ENCODE results near the gene PRKG1. TPM values are rescaled to one million over a fixed set of nuclear protein-coding genes. Genes with fewer than 3 reads are reported as not detected.
"Not testable (repeated sequence)": the region's sequence is repeated elsewhere in the genome, so short reads cannot be mapped to it uniquely, and the experiment has no call there.

PRKG1 gene
- polyA plus RNA-seq, 3 donors, result not detected

DNA sequence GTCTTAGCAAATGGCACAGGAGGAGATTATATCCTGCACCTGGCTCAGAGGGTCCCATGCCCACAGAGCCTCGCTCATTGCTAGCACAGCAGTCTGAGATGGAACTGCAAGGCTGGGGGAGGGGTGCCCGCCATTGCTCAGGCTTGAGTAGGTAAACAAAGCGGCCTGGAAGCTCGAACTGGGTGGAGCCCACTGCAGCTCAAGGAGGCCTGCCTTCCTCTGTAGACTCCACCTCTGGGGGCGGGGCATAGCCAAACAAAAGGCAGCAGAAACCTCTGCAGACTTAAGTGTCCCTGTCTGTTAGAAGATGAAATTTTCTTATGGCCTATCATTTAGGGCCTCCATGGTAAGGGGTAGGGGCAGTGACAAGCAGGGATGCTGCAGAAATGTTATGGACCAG, 207.1 kb downstream of the PRKG1 start:
- H3K36me3 Mint-ChIP-seq; H2AFZ ChIP-seq (ENCODE audit: insufficient read depth, low read depth, low read length, poor library complexity, severe bottlenecking); H3K4me3 ChIP-seq (replicated peaks in 1 of 3; ENCODE audit: low read depth in 2 of 3, low read length in 3 of 3); H3K9me3 ChIP-seq (replicated peaks in 1 of 2; ENCODE audit: control insufficient read depth in 1 of 2, insufficient read depth in 1 of 2, low read length in 2 of 2); H3K27ac ChIP-seq (ENCODE audit: low read depth in 1 of 2, low read length in 2 of 2); H3K79me2 ChIP-seq (ENCODE audit: insufficient read depth, low read length); H4K20me1 ChIP-seq (ENCODE audit: insufficient read depth, low read length); H3K27ac Mint-ChIP-seq; intact Hi-C loops (cut with micrococcal nuclease); H3K27me3 Mint-ChIP-seq (ENCODE audit: low read depth in 3 of 3); DNase-seq; H3K36me3 ChIP-seq (replicated peaks in 1 of 2; ENCODE audit: control insufficient read depth in 1 of 2, insufficient read depth in 2 of 2, low read length in 2 of 2); H3K4me1 ChIP-seq (ENCODE audit: control insufficient read depth in 1 of 2, insufficient read depth in 2 of 2, low read length in 2 of 2); H3K4me1 Mint-ChIP-seq; H3K4me2 ChIP-seq (replicated peaks; ENCODE audit: extremely low read depth, low read length, poor library complexity, severe bottlenecking); H3K4me3 Mint-ChIP-seq; H3K27me3 ChIP-seq (ENCODE audit: control insufficient read depth in 2 of 2, insufficient read depth in 2 of 2, low read length in 2 of 2); H3K9ac ChIP-seq (ENCODE audit: insufficient read depth, low read length, poor library complexity, severe bottlenecking): not testable (repeated sequence)
- peaks cover 0 to 14% (median 6%) of the 10 kb centered on the region in 7 donors for H3K9me3 Mint-ChIP-seq
- 100% methylated on average over 1 of the region's 5 CpGs for WGBS (ENCODE audit: insufficient coverage)

DNA sequence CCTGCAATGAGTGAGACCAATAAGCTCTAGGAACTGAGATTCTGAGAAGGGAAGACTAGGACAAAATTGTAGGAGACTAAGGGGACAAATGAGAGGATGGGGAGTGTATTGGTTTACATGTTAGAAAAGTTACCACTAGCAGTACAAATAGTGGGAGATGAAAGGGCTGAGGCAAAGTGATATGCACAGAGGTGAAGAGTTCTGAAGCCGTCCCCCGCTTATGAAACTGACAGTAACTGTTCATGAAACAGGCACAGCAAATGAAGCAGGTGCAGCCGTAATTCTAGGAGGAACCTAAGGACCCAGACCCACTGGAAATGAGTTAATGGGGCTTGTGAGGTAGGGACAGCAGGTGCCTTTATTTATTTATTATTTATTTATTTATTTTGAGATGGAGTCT, 211.3 kb downstream of the PRKG1 start:
- no peaks in the 10 kb centered on the region for H3K27me3 ChIP-seq (ENCODE audit: control insufficient read depth in 2 of 2, insufficient read depth in 2 of 2, low read length in 2 of 2)
- no peak overlapping the region for H3K9ac ChIP-seq (ENCODE audit: insufficient read depth, low read length, poor library complexity, severe bottlenecking)
- Mint-ChIP-seq H3K4me1 (no peaks in the 10 kb centered on the region), H3K4me3 (no peak overlapping the region), H3K9me3 (peaks cover 0 to 4% (median 0%) of the 10 kb centered on the region in 7 donors), H3K36me3 (no peaks in the 10 kb centered on the region), H3K27me3 (ENCODE audit: low read depth in 3 of 3) (peaks cover 0 to 4% (median 1%) of the 10 kb centered on the region in 3 donors), H3K27ac (no peak overlapping the region)
- DNase-seq, result no peak
- no peak overlapping the region for H2AFZ ChIP-seq (ENCODE audit: insufficient read depth, low read depth, low read length, poor library complexity, severe bottlenecking)
- H3K36me3 ChIP-seq (replicated peaks in 1 of 2; ENCODE audit: control insufficient read depth in 1 of 2, insufficient read depth in 2 of 2, low read length in 2 of 2), result no peaks in the 10 kb centered on the region
- H3K9me3 ChIP-seq (replicated peaks in 1 of 2; ENCODE audit: control insufficient read depth in 1 of 2, insufficient read depth in 1 of 2, low read length in 2 of 2), result no peaks in the 10 kb centered on the region
- TF ChIP-seq, protein P1, sequence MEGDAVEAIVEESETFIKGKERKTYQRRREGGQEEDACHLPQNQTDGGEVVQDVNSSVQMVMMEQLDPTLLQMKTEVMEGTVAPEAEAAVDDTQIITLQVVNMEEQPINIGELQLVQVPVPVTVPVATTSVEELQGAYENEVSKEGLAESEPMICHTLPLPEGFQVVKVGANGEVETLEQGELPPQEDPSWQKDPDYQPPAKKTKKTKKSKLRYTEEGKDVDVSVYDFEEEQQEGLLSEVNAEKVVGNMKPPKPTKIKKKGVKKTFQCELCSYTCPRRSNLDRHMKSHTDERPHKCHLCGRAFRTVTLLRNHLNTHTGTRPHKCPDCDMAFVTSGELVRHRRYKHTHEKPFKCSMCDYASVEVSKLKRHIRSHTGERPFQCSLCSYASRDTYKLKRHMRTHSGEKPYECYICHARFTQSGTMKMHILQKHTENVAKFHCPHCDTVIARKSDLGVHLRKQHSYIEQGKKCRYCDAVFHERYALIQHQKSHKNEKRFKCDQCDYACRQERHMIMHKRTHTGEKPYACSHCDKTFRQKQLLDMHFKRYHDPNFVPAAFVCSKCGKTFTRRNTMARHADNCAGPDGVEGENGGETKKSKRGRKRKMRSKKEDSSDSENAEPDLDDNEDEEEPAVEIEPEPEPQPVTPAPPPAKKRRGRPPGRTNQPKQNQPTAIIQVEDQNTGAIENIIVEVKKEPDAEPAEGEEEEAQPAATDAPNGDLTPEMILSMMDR (IDR thresholded peaks at IDR 0.05), result no peak
- intact Hi-C loops (cut with micrococcal nuclease), result no loop called here
- no peak overlapping the region for H3K4me3 ChIP-seq (replicated peaks in 1 of 3; ENCODE audit: low read depth in 2 of 3, low read length in 3 of 3)
- no peak overlapping the region for H3K4me2 ChIP-seq (replicated peaks; ENCODE audit: extremely low read depth, low read length, poor library complexity, severe bottlenecking)
- H3K79me2 ChIP-seq (ENCODE audit: insufficient read depth, low read length), result no peaks in the 10 kb centered on the region
- H3K4me1 ChIP-seq (ENCODE audit: control insufficient read depth in 1 of 2, insufficient read depth in 2 of 2, low read length in 2 of 2), result no peaks in the 10 kb centered on the region
- H4K20me1 ChIP-seq (ENCODE audit: insufficient read depth, low read length), result no peaks in the 10 kb centered on the region
- no peak overlapping the region for H3K27ac ChIP-seq (ENCODE audit: low read depth in 1 of 2, low read length in 2 of 2)
- WGBS (ENCODE audit: insufficient coverage), result 77% methylated on average over 2 of the region's 3 CpGs
